ENCODE results near the gene NAPB. TPM values are rescaled to one million over a fixed set of nuclear protein-coding genes. Genes with fewer than 3 reads are reported as not detected.

Gene NAPB
- total and polyA plus RNA-seq, 8 donors: 2.3 to 11.7 (median 4.2) TPM

DNA sequence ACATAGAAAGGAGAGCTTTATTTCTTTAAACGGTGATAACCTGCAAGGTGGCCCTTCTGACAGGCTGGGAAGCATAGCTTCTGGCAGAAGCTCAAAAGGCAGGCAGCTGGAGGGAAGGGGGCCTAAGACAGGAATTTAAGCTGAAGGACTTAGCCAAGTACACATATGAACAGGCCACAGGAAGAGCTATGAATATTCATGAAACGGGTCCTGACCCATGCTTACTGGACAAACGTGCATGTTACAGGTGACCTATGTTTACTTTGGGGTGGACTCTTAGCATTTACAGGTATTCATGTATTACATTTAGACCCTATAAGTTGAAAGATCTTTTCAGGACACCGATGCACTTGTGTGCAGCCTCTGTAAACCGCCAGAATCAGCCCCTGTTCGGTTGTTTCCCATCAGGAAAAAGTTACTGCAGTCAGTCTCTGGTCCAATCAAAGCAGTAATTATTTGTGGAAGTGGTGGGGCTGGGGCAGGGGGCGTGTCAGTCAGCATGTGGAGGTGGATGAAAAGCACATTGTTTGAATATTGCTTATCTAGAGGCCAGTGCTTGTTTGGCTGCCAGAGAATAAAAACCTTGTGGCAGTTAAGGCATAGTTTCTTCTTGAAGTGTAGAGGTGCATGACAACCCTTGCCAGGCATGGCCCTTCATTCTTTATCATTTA is 62.2 kb downstream of the NAPB start:
- FAIRE-seq (no peak), DNase-seq (peak in 4 of 6 donors; percentile 43 to 51 (median 47)), ATAC-seq (no peak)
- peak overlapping the region; percentile 81 to 100 (median 88) for H3K27ac ChIP-seq
- peaks cover 0 to 5% (median 4%) of the 10 kb centered on the region in 3 donors for H3K36me3 ChIP-seq
- WGBS, 2 donors: 12 to 13% methylated on average over 7 of the region's 7 CpGs
- H3K9me3 ChIP-seq: no peaks in the 10 kb centered on the region
- peak overlapping the region in 3 of 4 donors; percentile 53 to 69 (median 64) for H3K4me3 ChIP-seq
- TF ChIP-seq, protein P1, sequence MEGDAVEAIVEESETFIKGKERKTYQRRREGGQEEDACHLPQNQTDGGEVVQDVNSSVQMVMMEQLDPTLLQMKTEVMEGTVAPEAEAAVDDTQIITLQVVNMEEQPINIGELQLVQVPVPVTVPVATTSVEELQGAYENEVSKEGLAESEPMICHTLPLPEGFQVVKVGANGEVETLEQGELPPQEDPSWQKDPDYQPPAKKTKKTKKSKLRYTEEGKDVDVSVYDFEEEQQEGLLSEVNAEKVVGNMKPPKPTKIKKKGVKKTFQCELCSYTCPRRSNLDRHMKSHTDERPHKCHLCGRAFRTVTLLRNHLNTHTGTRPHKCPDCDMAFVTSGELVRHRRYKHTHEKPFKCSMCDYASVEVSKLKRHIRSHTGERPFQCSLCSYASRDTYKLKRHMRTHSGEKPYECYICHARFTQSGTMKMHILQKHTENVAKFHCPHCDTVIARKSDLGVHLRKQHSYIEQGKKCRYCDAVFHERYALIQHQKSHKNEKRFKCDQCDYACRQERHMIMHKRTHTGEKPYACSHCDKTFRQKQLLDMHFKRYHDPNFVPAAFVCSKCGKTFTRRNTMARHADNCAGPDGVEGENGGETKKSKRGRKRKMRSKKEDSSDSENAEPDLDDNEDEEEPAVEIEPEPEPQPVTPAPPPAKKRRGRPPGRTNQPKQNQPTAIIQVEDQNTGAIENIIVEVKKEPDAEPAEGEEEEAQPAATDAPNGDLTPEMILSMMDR (IDR thresholded peaks at IDR 0.05): no peak
- intact Hi-C loops (cut with DNase I): no loop called here
- peaks cover 10 to 35% (median 24%) of the 10 kb centered on the region in 3 donors for H3K4me1 ChIP-seq
- H3K27me3 ChIP-seq: no peaks in the 10 kb centered on the region

DNA sequence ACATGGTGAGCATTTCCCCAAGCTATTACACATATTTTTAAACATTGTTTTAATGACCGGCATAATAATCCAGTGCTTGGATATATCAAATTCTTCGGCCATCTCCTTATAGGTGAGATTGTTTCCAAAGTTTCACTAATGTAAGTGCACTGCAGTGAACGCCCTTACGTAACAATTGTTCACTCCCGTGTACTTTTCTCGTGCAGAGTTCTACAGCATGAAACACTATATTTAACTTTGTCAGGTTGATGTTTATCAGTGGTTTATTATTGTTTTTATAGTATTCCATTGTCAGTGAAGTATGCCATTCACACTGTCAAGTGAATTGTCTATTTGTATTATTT is 62.8 kb downstream of the NAPB start:
- no peaks in the 10 kb centered on the region for H3K27me3 ChIP-seq
- H3K4me1 ChIP-seq: peaks cover 10 to 33% (median 23%) of the 10 kb centered on the region in 3 donors
- peak overlapping the region in 3 of 4 donors; percentile 53 to 69 (median 64) for H3K4me3 ChIP-seq
- WGBS, 2 donors: 4 to 10% methylated on average over 6 of the region's 6 CpGs
- intact Hi-C loops (cut with DNase I): no loop called here
- TF ChIP-seq, protein P1 (IDR thresholded peaks at IDR 0.05): no peak
- H3K27ac ChIP-seq: peak overlapping the region; percentile 81 to 100 (median 88)
- FAIRE-seq (no peak), ATAC-seq (no peak), DNase-seq (no peak)
- H3K9me3 ChIP-seq: no peaks in the 10 kb centered on the region
- peaks cover 0 to 5% (median 5%) of the 10 kb centered on the region in 3 donors for H3K36me3 ChIP-seq

DNA sequence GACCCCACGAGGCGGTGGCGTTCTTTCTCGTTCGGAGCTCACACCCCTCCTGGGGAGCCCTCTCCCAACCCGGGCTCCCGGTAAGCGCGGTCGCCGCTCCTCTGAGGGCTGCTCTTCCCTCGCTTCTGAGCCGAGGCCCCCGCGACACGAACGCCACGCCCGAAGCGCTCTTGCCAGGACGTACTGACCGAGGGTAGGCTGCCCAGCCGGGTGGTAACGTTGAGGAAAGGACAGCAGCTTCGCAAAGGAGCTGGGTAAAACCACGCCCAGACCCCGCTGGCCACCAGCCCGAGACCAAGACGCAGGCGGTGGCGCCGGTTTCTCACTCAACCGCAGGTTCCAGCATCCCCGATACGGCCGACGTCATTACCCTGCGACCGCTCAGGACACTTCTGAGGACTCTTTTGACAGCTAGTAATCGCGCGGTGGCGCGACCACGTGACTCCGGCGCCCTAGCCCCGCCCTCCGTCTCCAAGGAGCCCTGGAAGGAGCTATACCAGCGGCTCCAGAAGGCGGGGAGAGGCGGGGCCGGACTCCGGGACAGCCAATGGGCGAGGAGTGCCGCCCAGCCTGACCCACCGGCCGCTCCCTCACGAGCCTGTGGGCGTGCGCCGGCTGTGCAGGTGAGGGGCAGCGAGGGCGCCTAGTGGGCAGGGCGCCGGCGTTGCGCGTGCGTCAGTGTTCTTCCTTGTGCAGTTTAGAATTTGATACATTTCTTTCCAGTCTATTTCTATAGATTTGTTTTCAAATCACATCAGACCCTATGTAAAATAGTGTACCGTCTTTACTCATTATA is 63.3 kb downstream of the NAPB start:
- 0% methylated on average over 70 to 71 of the region's 71 CpGs for WGBS, 2 donors
- Histone ChIP-seq H3K4me3 (peak overlapping the region; percentile 53 to 69 (median 60)), H3K27me3 (no peaks in the 10 kb centered on the region), H3K4me1 (peaks cover 10 to 28% (median 17%) of the 10 kb centered on the region in 3 donors), H3K27ac (peak overlapping the region; percentile 81 to 100 (median 88)), H3K36me3 (peaks cover 0 to 5% (median 5%) of the 10 kb centered on the region in 3 donors), H3K9me3 (no peaks in the 10 kb centered on the region)
- ATAC-seq (peak; percentile 79 to 87 (median 82)), FAIRE-seq (peak; percentile 84), DNase-seq (peak; percentile 99 to 100 (median 100))
- intact Hi-C loops (cut with DNase I): no loop called here
- TF ChIP-seq, protein P1 (IDR thresholded peaks at IDR 0.05): no peak

DNA sequence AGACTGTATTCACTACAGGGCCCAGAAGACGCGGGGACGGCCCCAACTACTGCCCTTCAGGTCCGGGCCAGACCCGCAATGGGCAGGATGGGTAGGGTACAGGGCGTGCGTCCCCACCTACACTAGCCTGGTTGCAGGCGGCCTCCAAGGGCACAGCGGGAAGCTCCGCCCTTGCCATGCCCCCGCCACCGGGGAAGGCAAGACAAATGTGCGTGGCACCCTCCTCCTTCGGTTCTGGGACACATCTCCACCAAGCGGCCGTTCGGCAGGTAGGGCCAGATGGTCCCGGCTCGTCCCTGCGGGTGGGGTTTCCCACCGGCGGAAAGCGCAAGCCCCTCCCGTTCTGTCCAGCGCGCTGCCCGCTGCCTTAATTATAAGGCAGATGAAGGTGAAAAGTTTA is 65.1 kb downstream of the NAPB start:
- Histone ChIP-seq H3K27ac (no peak overlapping the region), H3K4me3 (no peak overlapping the region), H3K4me1 (peaks cover 16 to 39% (median 19%) of the 10 kb centered on the region in 3 donors), H3K9me3 (no peaks in the 10 kb centered on the region), H3K36me3 (peaks cover 0 to 5% (median 5%) of the 10 kb centered on the region in 3 donors), H3K27me3 (no peaks in the 10 kb centered on the region)
- FAIRE-seq (no peak), ATAC-seq (no peak), DNase-seq (peak in 3 of 6 donors; percentile 26 to 73 (median 37))
- 75 to 77% methylated on average over 27 of the region's 27 CpGs for WGBS, 2 donors
- TF ChIP-seq, protein P1 (IDR thresholded peaks at IDR 0.05): no peak
- intact Hi-C loops (cut with DNase I): no loop called here
